ENCODE results near the gene MYO1D. TPM values are rescaled to one million over a fixed set of nuclear protein-coding genes. Genes with fewer than 3 reads are reported as not detected.

The MYO1D gene
- total and polyA plus RNA-seq, 2 of the 13 experiments (the other 11 are each of a cell fraction or from before 2014, with no cell fraction given) = 13.2 to 17.3 TPM

DNA sequence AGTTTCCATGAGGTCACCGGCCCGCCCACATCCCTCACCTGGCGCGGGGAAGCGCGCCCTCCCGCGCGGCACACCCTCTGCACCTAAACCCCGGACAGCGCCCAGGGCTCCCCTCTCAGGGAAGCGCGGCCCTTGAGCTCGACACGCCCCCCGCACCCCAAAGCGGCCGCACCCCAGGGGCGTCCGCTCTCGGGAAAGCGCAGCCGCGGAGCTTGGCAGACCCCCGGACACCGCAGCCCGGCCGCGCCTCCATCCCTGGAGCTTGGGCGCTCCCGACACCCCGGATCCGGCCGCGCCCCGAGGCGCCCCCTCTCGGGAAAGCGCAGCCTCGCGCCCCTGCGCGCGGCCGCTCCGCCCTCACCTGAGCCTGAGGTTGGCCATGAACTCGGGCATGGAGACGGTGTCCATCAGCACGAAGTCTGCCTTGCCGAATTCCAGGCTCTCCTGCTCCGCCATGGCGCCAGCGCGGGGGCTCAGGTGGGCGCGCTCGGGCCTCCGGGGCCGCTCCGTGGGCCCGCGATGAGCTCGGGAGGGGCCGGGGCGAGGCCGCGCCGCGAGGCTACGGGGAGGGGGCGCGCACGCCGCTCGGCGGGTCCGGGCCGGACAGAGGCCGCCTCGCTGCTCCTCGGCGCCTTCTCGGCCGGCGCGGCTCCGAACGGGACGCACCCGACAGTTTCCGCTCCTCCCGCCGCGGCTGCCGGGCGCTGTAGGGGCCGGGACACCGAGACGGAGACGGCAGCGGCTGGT is at the start of gene MYO1D (continued):
- TF ChIP-seq ZSCAN31 (CRISPR knock-in tag; IDR thresholded peaks at IDR 0.05; ENCODE audit: low read depth) (peak; percentile 41; the same call in 1 of the 2 replicates), RAD51 (IDR thresholded peaks at IDR 0.05; ENCODE audit: borderline replicate concordance) (no peak), BORCS8-MEF2B (CRISPR knock-in tag; IDR thresholded peaks at IDR 0.05) (0 out of 2 replicates have a peak, but pooled peaks have one; percentile 31), PITX1 (CRISPR knock-in tag; IDR thresholded peaks at IDR 0.05) (no peak), RFX1 (IDR thresholded peaks at IDR 0.05) (no peak), ZNF761 (CRISPR knock-in tag; conservative IDR thresholded peaks at IDR 0.05) (0 out of 2 replicates have a peak, but pooled peaks have one; percentile 47), FOXJ3 (CRISPR knock-in tag; IDR thresholded peaks at IDR 0.05; ENCODE audit: borderline replicate concordance) (no peak), NFKB2 (CRISPR knock-in tag; IDR thresholded peaks at IDR 0.05; ENCODE audit: borderline replicate concordance) (0 out of 2 replicates have a peak, but pooled peaks have one; percentile 34), NBN (conservative IDR thresholded peaks at IDR 0.05) (no peak), HOXA3 (CRISPR knock-in tag; IDR thresholded peaks at IDR 0.05) (peak; percentile 42; the same call in 1 of the 2 replicates), ZNF883 (CRISPR knock-in tag; IDR thresholded peaks at IDR 0.05; ENCODE audit: not compliant biosample characterization) (no peak), ZNF768 (CRISPR knock-in tag; IDR thresholded peaks at IDR 0.05) (0 out of 2 replicates have a peak, but pooled peaks have one; percentile 22), HOXA9 (CRISPR knock-in tag; IDR thresholded peaks at IDR 0.05; ENCODE audit: borderline replicate concordance) (no peak)
- TF ChIP-seq, protein P1, sequence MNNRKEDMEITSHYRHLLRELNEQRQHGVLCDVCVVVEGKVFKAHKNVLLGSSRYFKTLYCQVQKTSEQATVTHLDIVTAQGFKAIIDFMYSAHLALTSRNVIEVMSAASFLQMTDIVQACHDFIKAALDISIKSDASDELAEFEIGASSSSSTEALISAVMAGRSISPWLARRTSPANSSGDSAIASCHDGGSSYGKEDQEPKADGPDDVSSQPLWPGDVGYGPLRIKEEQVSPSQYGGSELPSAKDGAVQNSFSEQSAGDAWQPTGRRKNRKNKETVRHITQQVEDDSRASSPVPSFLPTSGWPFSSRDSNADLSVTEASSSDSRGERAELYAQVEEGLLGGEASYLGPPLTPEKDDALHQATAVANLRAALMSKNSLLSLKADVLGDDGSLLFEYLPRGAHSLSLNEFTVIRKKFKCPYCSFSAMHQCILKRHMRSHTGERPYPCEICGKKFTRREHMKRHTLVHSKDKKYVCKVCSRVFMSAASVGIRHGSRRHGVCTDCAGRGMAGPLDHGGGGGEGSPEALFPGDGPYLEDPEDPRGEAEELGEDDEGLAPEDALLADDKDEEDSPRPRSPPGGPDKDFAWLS (CRISPR knock-in tag; IDR thresholded peaks at IDR 0.05; ENCODE audit: borderline replicate concordance) = peak; percentile 56; the same call in 1 of the 2 replicates
- TF ChIP-seq, protein P2, sequence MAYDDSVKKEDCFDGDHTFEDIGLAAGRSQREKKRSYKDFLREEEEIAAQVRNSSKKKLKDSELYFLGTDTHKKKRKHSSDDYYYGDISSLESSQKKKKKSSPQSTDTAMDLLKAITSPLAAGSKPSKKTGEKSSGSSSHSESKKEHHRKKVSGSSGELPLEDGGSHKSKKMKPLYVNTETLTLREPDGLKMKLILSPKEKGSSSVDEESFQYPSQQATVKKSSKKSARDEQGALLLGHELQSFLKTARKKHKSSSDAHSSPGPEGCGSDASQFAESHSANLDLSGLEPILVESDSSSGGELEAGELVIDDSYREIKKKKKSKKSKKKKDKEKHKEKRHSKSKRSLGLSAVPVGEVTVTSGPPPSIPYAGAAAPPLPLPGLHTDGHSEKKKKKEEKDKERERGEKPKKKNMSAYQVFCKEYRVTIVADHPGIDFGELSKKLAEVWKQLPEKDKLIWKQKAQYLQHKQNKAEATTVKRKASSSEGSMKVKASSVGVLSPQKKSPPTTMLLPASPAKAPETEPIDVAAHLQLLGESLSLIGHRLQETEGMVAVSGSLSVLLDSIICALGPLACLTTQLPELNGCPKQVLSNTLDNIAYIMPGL (CRISPR knock-in tag; IDR thresholded peaks at IDR 0.05; ENCODE audit: borderline replicate concordance in 1 of 2, low read depth in 1 of 2) = peak; percentile 75 to 95; a peak in 3 of 4 replicates
- TF ChIP-seq, protein P3, sequence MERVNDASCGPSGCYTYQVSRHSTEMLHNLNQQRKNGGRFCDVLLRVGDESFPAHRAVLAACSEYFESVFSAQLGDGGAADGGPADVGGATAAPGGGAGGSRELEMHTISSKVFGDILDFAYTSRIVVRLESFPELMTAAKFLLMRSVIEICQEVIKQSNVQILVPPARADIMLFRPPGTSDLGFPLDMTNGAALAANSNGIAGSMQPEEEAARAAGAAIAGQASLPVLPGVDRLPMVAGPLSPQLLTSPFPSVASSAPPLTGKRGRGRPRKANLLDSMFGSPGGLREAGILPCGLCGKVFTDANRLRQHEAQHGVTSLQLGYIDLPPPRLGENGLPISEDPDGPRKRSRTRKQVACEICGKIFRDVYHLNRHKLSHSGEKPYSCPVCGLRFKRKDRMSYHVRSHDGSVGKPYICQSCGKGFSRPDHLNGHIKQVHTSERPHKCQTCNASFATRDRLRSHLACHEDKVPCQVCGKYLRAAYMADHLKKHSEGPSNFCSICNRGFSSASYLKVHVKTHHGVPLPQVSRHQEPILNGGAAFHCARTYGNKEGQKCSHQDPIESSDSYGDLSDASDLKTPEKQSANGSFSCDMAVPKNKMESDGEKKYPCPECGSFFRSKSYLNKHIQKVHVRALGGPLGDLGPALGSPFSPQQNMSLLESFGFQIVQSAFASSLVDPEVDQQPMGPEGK (CRISPR knock-in tag; IDR thresholded peaks at IDR 0.05) = no peak; the same call in 1 of the 2 replicates
- TF ChIP-seq, protein P4, sequence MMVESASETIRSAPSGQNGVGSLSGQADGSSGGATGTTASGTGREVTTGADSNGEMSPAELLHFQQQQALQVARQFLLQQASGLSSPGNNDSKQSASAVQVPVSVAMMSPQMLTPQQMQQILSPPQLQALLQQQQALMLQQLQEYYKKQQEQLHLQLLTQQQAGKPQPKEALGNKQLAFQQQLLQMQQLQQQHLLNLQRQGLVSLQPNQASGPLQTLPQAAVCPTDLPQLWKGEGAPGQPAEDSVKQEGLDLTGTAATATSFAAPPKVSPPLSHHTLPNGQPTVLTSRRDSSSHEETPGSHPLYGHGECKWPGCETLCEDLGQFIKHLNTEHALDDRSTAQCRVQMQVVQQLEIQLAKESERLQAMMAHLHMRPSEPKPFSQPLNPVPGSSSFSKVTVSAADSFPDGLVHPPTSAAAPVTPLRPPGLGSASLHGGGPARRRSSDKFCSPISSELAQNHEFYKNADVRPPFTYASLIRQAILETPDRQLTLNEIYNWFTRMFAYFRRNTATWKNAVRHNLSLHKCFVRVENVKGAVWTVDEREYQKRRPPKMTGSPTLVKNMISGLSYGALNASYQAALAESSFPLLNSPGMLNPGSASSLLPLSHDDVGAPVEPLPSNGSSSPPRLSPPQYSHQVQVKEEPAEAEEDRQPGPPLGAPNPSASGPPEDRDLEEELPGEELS (CRISPR knock-in tag; IDR thresholded peaks at IDR 0.05) = no peak
- TF ChIP-seq, protein P5, sequence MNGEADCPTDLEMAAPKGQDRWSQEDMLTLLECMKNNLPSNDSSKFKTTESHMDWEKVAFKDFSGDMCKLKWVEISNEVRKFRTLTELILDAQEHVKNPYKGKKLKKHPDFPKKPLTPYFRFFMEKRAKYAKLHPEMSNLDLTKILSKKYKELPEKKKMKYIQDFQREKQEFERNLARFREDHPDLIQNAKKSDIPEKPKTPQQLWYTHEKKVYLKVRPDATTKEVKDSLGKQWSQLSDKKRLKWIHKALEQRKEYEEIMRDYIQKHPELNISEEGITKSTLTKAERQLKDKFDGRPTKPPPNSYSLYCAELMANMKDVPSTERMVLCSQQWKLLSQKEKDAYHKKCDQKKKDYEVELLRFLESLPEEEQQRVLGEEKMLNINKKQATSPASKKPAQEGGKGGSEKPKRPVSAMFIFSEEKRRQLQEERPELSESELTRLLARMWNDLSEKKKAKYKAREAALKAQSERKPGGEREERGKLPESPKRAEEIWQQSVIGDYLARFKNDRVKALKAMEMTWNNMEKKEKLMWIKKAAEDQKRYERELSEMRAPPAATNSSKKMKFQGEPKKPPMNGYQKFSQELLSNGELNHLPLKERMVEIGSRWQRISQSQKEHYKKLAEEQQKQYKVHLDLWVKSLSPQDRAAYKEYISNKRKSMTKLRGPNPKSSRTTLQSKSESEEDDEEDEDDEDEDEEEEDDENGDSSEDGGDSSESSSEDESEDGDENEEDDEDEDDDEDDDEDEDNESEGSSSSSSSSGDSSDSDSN (CRISPR knock-in tag; IDR thresholded peaks at IDR 0.05) = peak; percentile 21; the same call in 1 of the 2 replicates

Measured in HepG2 (cell line).